Stimulated activated naive B cell treated with anti-CD40 and anti-IgM and Interleukin-4, amounts not matched to agents 10 μg/mL and 1 μg/mL and 100 μg/mL, for 72 hours (primary cell): ENCODE results near the gene NPM3.

Source experiments
- ATAC-seq, 2 donors: fragments of 150-1000 bp; cut with Tn5 transposase; replicated peaks; 2 replicates each; pipeline ENCODE4 v1.10.0; 2021; ENCODE audit warnings: moderate library complexity in 1 of 2
- DNase-seq: peaks from one replicate; pipeline ENCODE4 v3.0.0; 2021
- H3K27ac Mint-ChIP-seq: one replicate; pipeline ENCODE4 v1.8.0; 2022; ENCODE audit warnings: mild to moderate bottlenecking, mixed read lengths
- H3K27me3 Mint-ChIP-seq, 2 donors: one replicate each; pipeline ENCODE4 v1.8.0; 2022; ENCODE audit warnings: mixed read lengths in 2 of 2
- H3K36me3 Mint-ChIP-seq, 2 donors: one replicate each; pipeline ENCODE4 v1.8.0; 2022; ENCODE audit warnings: mixed read lengths in 2 of 2, mild to moderate bottlenecking in 1 of 2
- H3K4me1 Mint-ChIP-seq, 2 donors: one replicate each; pipeline ENCODE4 v1.8.0; 2022; ENCODE audit warnings: mixed read lengths in 2 of 2, mild to moderate bottlenecking in 1 of 2
- H3K4me3 Mint-ChIP-seq, 2 donors: one replicate each; pipeline ENCODE4 v1.8.0; 2022; ENCODE audit warnings: mild to moderate bottlenecking in 2 of 2, mixed read lengths in 2 of 2, moderate library complexity in 1 of 2
- H3K9me3 Mint-ChIP-seq, 2 donors: one replicate each; pipeline ENCODE4 v1.8.0; 2022; ENCODE audit warnings: mixed read lengths in 2 of 2, mild to moderate bottlenecking in 1 of 2

The NPM3 gene

DNA sequence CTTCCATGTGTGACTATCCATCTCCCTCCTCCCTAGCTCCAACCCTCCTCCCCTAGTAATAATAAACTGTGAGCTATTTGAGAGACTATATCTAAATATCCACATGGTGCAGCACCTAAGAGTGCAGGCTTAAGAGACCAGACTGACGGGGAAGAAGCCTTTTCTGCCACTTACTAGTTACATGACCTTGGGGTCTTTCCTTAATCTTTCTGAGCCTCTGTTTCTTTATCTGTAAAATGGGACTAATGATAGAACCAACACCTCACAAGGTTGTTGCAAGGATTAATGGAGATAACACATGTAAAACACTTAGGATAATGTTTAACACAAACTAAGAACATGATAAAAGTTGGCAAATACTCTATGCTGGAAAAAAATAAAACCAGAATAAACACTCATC is 51.1 kb downstream of the NPM3 start:
- ATAC-seq (no peak), DNase-seq (no peak)
- Mint-ChIP-seq H3K9me3 (peaks cover 0 to 1% of the 10 kb centered on the region in 2 donors), H3K4me1 (no peaks in the 10 kb centered on the region), H3K27ac (no peak overlapping the region), H3K4me3 (no peak overlapping the region), H3K27me3 (peaks cover 26 to 35% of the 10 kb centered on the region in 2 donors), H3K36me3 (no peaks in the 10 kb centered on the region)
